Smooth muscle cell (in vitro differentiated cells): ENCODE data around the gene PRTFDC1. TPM values are rescaled to one million over a fixed set of nuclear protein-coding genes. Genes with fewer than 3 reads are reported as not detected.

Source experiments
- DNase-seq: peaks from one replicate; lab custom pipeline; 2025; ENCODE audit not compliant: unreplicated experiment; lab: John Stamatoyannopoulos, UW
- H2AFZ ChIP-seq: fragments of 200-600 bp; sonication (generic); 2 replicates; pipeline ENCODE4 v1.6.0; 2016; ENCODE audit warnings: antibody characterized with exemption, low read depth, mild to moderate bottlenecking
- H3F3A ChIP-seq: fragments of 200-600 bp; sonication (generic); 2 replicates; pipeline ENCODE4 v1.6.0; 2017; ENCODE audit warnings: antibody characterized with exemption, low read depth
- H3K27ac ChIP-seq: fragments of 200-600 bp; sonication (generic); 2 replicates; pipeline ENCODE4 v1.5.1; 2016; ENCODE audit warnings: low read depth, mild to moderate bottlenecking
- H3K27me3 ChIP-seq: fragments of 200-600 bp; sonication (generic); 2 replicates; pipeline ENCODE4 v1.6.1; 2016; ENCODE audit warnings: low read depth, mild to moderate bottlenecking
- H3K36me3 ChIP-seq: fragments of 200-600 bp; sonication (generic); 2 replicates; pipeline ENCODE4 v1.5.1; 2016; ENCODE audit warnings: low read depth
- H3K4me1 ChIP-seq: fragments of 200-600 bp; sonication (generic); 2 replicates; pipeline ENCODE4 v1.5.1; 2016; ENCODE audit warnings: low read depth
- H3K4me2 ChIP-seq: fragments of 200-600 bp; sonication (generic); 2 replicates; pipeline ENCODE4 v1.6.0; 2016; ENCODE audit warnings: mild to moderate bottlenecking
- H3K4me3 ChIP-seq: fragments of 200-600 bp; sonication (generic); 2 replicates; pipeline ENCODE4 v1.5.1; 2016; ENCODE audit warnings: mild to moderate bottlenecking
- H3K79me2 ChIP-seq: fragments of 200-600 bp; sonication (generic); 2 replicates; pipeline ENCODE4 v1.6.0; 2016; ENCODE audit warnings: low read depth, mild to moderate bottlenecking
- H3K9ac ChIP-seq: fragments of 200-600 bp; sonication (generic); 2 replicates; pipeline ENCODE4 v1.6.0; 2016; ENCODE audit warnings: low read depth
- H3K9me3 ChIP-seq: fragments of 200-600 bp; sonication (generic); replicated peaks from 2 replicates; pipeline ENCODE4 v1.5.1; 2016; ENCODE audit warnings: low read depth
- H4K20me1 ChIP-seq: fragments of 200-600 bp; sonication (generic); 2 replicates; pipeline ENCODE4 v1.6.0; 2016; ENCODE audit warnings: low read depth
- WGBS: methylation state at CpG from one replicate; pipeline ENCODE4 v1.1.7; 2016; ENCODE audit warnings: low lambda C conversion rate; 5-methylcytosine and 5-hydroxymethylcytosine counted together
- polyA plus RNA-seq: library from polyadenylated mRNA; unstranded; fragments of >200 nt; fragmentation: Nextera tagmentation; extraction: Ambion mirVana; gene quantifications from 2 replicates; pipeline ENCODE4 v1.2.1, GENCODE V29; 2016
- total RNA-seq: library from RNA; depleted of rRNA; stranded (reverse); fragments of >200 nt; gene quantifications from 2 replicates; pipeline ENCODE4 v1.2.3, GENCODE V29; 2014
- TF ChIP-seq, protein P1 (sequence below): fragments of 200-600 bp; sonication (generic); IDR thresholded peaks from 2 replicates; pipeline ENCODE4 v1.5.1; 2017; ENCODE audit warnings: borderline replicate concordance, mild to moderate bottlenecking, antibody characterized with exemption; ENCODE audit not compliant: insufficient read depth, poor library complexity, severe bottlenecking

Gene PRTFDC1
- total and polyA plus RNA-seq, 2 experiments from 2014 or later, result 10.2 to 11.9 TPM

DNA sequence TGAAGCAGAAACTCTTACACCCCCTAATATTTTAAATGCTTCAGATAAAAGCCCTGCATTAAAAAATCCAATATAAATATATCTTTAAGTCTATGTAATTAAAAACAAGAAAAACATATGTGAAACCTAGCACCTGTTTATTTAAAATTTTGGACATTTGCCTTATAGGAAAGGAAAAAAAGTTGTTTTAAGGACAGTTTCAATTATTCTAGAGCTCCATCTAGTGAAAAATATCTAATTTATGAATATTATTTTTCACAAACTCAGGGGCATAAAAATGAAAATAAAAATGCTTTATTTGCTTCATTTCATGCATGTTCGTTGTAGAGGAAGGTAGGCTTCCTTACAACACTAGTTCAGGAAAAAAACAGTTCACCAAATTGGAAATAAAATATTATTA, 37.5 kb upstream of the PRTFDC1 start:
- H3K27ac ChIP-seq, result no peak overlapping the region
- DNase-seq, result no peak

DNA sequence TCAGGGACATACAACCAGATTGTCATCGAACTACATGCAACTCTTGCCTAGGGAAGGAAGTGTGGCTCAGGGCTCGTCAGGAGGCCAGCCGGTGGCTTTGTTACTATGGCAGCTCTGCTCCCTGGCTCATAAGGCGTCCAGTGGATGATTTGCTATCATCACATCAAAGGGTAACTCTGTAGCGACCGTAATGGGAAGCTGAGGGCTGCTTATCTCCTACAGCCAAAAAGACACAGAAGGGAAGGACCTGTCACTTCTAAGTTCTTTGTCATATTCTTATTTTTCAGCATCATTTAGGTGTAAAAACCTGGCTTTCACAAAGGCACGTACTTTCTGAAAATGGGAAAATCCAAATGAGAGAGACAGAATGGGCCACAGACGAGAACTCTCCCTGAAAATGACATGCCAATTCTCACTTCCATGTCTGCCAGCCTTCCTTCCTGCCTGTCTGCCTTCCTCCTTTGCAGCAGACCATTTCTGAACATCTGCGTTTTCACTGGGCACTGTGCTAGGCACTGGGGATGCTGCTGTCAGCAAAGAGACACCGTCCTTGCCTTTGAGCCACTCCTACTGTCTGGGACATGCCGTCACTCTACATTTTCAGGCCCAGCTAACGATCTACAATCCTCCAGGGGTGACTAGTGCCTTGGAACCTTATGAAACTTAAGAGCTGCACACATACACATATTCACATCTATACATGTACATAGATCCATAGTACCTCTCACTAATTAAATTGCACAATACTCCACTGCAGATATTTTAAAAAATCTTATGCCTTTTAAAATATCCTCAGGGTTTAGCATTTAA, 36.6 kb upstream of the PRTFDC1 start:
- no peaks in the 10 kb centered on the region for H3K27me3 ChIP-seq
- TF ChIP-seq, protein P1, sequence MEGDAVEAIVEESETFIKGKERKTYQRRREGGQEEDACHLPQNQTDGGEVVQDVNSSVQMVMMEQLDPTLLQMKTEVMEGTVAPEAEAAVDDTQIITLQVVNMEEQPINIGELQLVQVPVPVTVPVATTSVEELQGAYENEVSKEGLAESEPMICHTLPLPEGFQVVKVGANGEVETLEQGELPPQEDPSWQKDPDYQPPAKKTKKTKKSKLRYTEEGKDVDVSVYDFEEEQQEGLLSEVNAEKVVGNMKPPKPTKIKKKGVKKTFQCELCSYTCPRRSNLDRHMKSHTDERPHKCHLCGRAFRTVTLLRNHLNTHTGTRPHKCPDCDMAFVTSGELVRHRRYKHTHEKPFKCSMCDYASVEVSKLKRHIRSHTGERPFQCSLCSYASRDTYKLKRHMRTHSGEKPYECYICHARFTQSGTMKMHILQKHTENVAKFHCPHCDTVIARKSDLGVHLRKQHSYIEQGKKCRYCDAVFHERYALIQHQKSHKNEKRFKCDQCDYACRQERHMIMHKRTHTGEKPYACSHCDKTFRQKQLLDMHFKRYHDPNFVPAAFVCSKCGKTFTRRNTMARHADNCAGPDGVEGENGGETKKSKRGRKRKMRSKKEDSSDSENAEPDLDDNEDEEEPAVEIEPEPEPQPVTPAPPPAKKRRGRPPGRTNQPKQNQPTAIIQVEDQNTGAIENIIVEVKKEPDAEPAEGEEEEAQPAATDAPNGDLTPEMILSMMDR, result no peak
- no peaks in the 10 kb centered on the region for H3K79me2 ChIP-seq
- WGBS, result 64% methylated on average over 12 of the region's 12 CpGs
- H2AFZ ChIP-seq, result peak overlapping the region; percentile 27
- DNase-seq, result no peak
- H3K4me1 ChIP-seq, result no peaks in the 10 kb centered on the region
- no peak overlapping the region for H3K4me3 ChIP-seq
- H4K20me1 ChIP-seq, result no peaks in the 10 kb centered on the region
- no peaks in the 10 kb centered on the region for H3F3A ChIP-seq
- H3K9me3 ChIP-seq, result no peaks in the 10 kb centered on the region
- H3K4me2 ChIP-seq, result no peak overlapping the region
- H3K9ac ChIP-seq, result no peak overlapping the region
- no peak overlapping the region for H3K27ac ChIP-seq
- H3K36me3 ChIP-seq, result no peaks in the 10 kb centered on the region

More for the DNA sequence above, 37.5 kb upstream of the PRTFDC1 start:
- Histone ChIP-seq H2AFZ (no peak overlapping the region), H3K27me3 (no peaks in the 10 kb centered on the region), H3F3A (no peaks in the 10 kb centered on the region), H3K9ac (no peak overlapping the region), H3K9me3 (no peaks in the 10 kb centered on the region), H3K4me2 (no peak overlapping the region), H3K36me3 (no peaks in the 10 kb centered on the region), H4K20me1 (no peaks in the 10 kb centered on the region), H3K4me3 (no peak overlapping the region), H3K4me1 (no peaks in the 10 kb centered on the region), H3K79me2 (no peaks in the 10 kb centered on the region)
- TF ChIP-seq, protein P1, result peak; percentile 17
- 81% methylated on average over 1 of the region's 1 CpG for WGBS

DNA sequence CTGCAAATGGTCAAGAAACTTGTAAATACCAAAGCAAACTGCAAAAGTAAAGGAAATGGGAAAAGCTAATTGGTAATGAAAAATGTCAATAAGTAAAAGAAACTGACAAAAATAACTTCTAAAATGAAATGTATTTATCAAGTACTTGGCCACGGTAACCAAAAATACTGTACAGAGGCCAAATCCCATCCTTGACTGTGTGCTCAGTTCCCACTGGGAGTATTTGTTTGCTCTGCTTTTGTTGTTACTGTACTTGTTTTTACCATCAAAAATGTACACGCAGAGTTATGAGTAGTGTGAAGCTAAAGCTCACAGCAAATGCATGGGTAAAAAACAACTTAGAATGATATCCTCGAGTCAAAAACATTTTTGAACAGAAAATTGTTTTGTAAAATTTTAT, 32.5 kb upstream of the PRTFDC1 start:
- no peak overlapping the region for H3K9ac ChIP-seq
- H2AFZ ChIP-seq, result no peak overlapping the region
- no peaks in the 10 kb centered on the region for H3K36me3 ChIP-seq
- no peak overlapping the region for H3K4me2 ChIP-seq
- TF ChIP-seq, protein P1, result no peak
- no peaks in the 10 kb centered on the region for H3K9me3 ChIP-seq
- H4K20me1 ChIP-seq, result no peaks in the 10 kb centered on the region
- H3K27me3 ChIP-seq, result no peaks in the 10 kb centered on the region
- WGBS, result 79% methylated on average over 3 of the region's 3 CpGs
- H3K4me3 ChIP-seq, result no peak overlapping the region
- no peaks in the 10 kb centered on the region for H3K79me2 ChIP-seq
- H3K27ac ChIP-seq, result no peak overlapping the region
- DNase-seq, result no peak
- H3K4me1 ChIP-seq, result no peaks in the 10 kb centered on the region
- no peaks in the 10 kb centered on the region for H3F3A ChIP-seq

DNA sequence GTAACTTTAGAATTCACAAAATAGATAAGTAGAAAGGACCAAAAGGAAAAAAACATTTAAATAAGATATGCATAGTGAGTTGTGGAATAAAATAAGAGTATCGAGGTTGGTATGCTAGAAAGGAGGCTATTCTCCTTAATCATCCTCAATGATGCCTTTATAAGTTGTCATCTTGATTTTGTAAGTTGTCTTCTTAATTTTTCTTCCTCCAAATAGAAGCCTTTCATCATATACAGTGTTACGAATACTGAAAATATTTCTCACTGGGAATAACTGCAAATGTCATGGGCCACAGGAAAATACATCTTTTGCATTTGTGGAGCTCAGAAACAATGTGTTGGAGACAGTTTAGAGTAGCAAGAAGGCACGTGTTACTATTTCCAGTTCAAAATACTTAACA, 31.5 kb upstream of the PRTFDC1 start:
- no peak overlapping the region for H2AFZ ChIP-seq
- no peaks in the 10 kb centered on the region for H3K4me1 ChIP-seq
- no peaks in the 10 kb centered on the region for H4K20me1 ChIP-seq
- 86% methylated on average over 3 of the region's 3 CpGs for WGBS
- no peak overlapping the region for H3K4me3 ChIP-seq
- no peak overlapping the region for H3K27ac ChIP-seq
- no peaks in the 10 kb centered on the region for H3F3A ChIP-seq
- TF ChIP-seq, protein P1, result no peak
- no peak for DNase-seq
- H3K79me2 ChIP-seq, result no peaks in the 10 kb centered on the region
- H3K9me3 ChIP-seq, result no peaks in the 10 kb centered on the region
- no peak overlapping the region for H3K9ac ChIP-seq
- no peaks in the 10 kb centered on the region for H3K36me3 ChIP-seq
- H3K27me3 ChIP-seq, result no peaks in the 10 kb centered on the region
- H3K4me2 ChIP-seq, result no peak overlapping the region
